GM12872 (cell line): ENCODE results near the gene MVD.

Experiments
- TF ChIP-seq, protein P1 (sequence below): IDR thresholded peaks from 3 replicates; pipeline ENCODE4 v1.5.1; 2011; ENCODE audit warnings: low read depth, mild to moderate bottlenecking, low read length, moderate library complexity; ENCODE audit not compliant: insufficient read depth

The MVD gene

DNA sequence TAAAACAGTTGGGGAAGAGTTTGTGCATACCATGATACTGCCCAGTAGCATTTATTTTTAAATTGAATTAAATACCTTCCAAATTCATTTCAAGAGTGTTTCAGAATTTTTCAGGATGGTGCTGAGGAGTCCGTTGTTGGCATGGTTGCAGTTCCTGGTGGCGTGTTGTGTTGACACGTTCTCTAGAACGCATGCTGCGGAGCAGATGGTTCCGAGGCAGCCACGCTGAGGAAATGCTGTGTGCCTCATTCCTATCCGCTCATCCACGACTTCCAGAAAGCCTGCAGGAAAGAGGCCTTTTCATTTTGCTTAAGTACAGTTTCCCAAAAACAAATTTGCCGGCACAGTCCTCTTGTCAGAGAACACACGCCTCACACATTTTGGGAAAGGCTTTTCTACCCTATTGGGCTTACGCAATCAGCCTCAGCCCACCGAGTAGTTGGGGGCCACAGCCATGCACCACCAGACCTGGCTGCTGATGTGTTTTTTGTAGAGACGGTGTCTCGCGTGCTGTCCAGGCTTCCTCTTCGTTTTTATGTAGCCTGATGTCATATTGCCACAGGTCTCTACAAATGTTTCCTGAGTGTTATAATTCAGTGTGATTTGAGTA is 56.6 kb downstream of the MVD start:
- TF ChIP-seq, protein P1, sequence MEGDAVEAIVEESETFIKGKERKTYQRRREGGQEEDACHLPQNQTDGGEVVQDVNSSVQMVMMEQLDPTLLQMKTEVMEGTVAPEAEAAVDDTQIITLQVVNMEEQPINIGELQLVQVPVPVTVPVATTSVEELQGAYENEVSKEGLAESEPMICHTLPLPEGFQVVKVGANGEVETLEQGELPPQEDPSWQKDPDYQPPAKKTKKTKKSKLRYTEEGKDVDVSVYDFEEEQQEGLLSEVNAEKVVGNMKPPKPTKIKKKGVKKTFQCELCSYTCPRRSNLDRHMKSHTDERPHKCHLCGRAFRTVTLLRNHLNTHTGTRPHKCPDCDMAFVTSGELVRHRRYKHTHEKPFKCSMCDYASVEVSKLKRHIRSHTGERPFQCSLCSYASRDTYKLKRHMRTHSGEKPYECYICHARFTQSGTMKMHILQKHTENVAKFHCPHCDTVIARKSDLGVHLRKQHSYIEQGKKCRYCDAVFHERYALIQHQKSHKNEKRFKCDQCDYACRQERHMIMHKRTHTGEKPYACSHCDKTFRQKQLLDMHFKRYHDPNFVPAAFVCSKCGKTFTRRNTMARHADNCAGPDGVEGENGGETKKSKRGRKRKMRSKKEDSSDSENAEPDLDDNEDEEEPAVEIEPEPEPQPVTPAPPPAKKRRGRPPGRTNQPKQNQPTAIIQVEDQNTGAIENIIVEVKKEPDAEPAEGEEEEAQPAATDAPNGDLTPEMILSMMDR = no peak

DNA sequence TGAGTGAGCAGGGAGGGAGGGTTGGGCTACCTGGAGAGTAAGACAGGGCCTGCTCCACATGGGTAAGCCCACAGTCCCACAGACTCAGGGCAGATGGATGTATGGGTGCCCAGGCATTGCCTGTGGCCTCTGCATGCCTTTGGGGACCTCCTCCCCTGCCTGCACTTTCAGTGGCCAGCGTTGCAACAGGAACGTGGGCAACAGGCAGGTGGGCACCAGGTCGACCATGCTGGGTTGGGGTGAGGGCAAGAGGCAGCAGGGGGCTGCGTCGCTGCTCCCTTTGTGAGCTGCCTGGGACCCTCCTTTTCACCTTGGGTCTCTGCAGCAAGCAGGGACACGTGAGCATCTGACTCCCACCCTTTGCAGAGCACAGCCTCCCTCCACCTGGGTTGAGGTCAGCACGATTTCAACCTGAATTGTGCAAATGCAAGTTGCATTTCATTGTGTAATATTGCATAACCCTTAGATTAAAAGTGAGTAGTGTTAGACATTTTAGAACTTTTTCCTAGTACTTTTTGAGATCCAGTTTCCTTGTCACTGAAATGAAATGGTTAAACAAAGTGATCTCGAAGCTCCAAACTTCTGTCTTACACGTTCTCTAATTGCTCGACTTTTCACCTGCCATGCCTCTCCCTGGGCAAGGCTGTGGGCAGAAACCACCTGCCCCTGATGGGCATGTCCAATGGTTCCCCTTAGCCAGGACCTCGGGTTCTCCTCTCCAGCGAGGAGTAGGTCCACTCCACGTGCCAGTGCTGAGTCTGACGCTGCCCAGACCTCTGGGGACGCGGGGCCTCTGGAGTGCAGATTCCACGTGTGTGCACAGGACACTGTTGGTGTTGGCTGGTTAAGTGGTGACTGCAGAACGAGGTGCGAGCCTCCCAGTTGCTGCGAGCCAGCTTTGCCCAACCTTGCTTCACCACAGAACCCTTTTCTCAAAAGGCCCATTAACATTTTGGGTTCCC is 57.4 kb downstream of the MVD start:
- TF ChIP-seq, protein P1 = no peak

DNA sequence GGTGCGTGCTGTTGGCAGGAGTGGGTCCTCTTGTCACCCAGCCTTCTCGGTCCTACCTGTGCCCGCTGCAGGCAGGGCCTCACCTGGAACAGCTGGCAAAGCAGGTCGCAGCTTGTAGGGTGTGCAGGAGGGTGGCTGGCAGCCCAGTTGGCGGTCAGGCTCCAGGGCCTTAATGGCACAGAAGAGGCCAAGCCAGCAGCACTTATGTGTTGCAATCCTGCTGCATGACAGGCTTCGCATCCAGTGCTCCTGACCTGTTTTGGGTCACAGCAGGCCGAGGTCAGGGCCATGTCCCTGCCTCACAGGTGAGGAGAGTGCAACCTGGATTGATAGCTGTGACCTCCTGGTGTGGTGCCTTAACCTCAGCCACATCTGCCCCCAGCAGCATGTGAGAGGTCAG is 60.8 kb downstream of the MVD start:
- TF ChIP-seq, protein P1 = no peak
